NCI-H128 (cell line): ENCODE data around the gene CLDN6.

Experiments used
- DNase-seq: peaks from one replicate; lab custom pipeline; 2025; ENCODE audit not compliant: unreplicated experiment; lab: John Stamatoyannopoulos, UW

CLDN6 gene

DNA sequence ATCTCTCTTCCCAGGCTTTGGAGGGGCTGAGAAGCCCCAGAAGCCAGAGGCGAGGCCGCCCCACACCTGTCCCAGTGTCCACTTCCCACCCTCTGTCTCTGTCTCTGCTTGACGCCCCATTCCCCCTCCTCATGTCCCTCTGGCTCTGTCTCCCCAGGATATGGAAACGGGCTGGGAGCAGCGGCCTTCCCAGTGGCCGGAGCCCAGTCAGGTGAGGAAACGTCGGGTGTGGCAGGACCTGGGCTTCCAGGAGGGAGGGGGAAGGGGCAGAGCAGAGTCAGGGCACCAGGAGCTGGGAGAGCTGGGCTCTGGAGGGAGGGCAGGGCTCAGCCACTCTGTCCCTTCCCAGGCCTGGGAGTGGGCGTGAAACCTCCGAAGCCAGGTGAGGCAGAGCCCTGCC lies 27.1 kb downstream of the CLDN6 start:
- DNase-seq = no peak

DNA sequence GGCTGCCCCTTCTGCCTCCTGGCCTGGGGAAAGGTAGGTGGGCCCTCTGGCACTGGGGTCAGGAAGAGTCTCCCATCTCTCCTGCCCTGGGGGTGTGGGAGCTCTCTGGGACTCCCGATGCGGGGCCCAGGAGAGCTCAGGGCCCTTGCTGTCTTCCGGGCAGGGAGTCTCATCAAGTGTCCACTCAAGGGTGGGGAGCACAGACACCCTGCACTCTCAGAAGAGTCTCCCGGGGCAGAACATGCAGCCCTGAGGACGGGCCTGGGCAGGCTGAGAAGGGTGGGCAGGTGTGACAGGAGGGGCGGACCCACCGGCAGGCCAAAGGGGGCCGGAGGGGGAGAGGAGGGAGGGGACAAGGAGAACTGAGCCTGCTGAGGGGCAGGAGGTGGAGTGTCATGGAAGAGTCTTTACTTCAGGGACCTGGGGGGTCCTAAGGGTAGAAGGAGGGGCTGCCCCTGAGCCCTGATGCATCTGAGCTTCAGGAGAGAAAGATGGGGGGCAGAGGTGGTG lies 29.3 kb downstream of the CLDN6 start:
- DNase-seq = no peak

DNA sequence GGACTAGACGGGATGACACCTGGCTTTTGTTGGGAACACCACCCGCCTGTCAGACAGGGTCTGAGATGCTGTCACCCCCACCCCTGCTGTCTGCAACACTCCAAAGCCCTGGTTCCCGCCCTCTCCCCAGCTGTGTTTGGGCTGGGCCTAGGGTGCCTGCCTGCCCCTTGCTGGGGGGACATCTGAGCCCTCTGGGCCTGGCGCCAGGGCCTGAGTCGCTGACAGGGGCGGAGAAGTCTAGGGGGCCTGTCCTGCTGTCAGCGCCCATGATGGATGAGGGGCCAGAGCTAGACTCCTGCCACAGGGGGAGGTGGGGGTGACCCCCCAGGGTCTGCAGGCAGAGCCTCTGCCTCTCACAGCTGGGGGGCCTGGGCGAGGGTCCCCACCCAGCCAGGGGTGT lies 30.1 kb downstream of the CLDN6 start:
- DNase-seq = no peak

DNA sequence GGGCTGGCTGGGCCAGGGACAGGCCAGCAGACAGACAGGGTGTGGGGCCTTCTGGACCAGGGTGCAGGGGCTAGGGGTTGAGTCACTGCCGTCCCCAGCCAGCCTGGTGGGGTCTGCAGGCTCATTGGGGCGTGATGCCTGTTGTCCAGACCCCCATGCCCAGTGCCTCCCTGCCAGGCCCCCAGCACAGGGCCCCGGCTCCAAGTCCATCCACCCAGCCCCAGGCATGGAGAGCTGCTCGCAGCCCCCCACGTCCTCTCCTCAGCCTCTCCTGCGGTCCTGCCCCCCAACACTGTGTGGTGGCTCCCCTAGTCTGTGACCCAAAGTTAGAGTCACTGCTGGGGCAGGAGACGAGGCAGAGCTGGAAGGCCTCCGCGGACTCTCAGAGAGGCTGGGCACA lies 30.7 kb downstream of the CLDN6 start:
- no peak for DNase-seq

DNA sequence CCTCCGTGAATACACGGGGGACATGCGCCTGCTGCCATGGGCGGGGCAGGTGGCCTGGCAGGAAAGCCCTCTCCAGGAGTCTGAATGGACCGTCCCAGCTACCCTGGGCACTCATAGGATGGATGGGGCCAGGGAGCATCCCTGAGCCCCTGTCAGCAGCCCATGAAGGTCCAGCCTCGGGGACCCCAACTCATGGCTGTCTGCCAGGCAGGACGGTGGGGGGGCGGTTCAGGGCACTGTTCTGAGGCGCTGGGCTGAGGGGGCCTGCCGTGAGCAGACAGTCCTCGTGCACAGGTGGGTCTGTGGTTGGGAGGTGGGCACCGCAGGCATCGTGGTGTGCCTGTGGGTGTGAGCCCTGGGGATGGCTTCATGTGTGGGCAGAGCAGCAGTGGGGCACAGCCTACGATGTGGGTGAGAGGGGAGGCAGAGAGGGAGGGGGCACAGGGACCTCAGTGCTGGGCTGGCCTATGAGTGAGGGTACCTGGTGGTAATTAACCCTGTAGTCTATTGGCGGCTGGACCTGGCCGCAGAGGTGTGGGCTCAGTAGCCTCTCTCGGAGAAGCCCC lies 31.3 kb downstream of the CLDN6 start:
- DNase-seq = no peak

DNA sequence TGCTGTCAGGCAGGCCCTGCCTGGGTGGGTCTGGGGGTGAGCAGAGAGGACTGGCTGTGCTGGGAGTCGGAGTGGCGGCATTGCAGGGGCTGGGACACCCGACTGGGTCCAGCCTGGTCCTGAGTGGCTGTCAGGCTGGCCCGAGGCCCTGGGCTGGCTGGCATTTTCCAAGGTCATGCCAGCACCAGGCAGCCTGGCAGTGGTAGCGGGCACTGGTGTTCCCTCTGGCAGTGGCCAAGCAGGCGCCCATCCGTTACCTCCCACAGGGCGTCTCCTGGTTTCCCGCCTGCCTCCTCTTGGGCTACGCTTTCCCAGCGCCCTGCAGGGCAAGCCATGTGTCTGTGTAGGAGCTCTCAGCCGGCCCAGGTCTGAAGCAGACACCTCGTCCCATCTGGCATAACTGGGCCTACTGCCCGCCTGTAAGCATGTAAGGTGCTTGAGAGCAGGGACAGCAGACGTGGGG lies 32.1 kb downstream of the CLDN6 start:
- no peak for DNase-seq

DNA sequence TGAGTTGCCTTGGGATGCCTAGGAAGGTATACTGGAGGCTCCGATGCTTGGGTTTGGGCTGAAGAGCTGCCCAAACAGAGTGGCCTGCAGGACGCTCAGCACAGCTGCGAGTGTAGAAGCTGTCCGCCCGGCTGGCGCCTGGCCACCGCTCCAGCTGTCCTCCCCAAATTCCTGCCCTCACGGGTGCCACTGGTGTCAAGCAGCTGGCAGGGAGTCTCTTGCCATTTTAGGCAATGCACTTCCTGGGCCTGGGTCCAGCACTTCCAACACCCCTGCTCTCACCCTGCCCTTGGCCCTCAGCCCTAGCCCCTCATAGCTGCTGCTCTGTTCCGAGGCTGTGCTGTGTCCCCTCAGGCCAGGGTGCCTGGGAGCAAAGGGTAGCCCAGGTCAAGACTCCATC lies 32.5 kb downstream of the CLDN6 start:
- DNase-seq = no peak

DNA sequence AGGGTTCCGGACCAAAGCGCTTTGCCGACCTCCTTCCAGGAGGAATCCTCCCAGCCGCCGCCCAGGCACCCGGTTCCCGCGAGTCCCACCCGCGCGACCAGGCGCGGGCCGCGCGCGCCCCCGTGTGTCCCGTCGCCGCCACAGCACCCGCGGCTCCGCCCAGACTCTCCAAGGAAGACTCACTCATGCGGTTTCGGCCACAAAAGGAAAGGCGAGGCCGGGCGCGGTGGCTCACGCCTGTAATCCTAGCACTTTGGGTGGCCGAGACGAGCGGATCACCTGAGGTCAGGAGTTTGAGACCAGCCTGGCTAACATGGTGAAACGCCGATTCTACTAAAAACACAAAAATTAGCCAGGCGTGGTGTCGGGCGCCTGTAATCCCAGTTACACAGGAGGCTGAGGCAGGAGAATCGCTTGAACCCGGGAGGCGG lies 34.3 kb downstream of the CLDN6 start:
- peak; percentile 51 for DNase-seq

DNA sequence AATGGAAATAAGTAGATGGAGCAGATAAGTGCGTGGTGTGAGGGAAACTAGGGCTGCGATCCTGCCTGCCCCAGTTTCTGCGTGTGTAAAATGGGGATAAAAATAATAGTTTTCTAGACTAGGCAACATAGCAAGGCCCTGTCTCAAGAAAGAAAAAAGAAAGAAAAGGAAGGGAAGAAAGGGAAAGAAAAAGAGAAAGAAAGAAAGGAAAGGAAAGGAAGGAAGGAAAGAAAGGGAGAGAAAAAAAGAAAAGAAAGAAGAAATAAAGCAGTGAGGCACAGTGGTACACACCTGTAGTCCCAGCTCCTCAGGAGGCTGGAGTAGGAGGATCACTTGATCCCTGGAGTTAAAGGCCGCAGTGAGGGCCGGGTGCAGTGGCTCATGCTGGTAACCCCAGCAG lies 35.6 kb downstream of the CLDN6 start:
- no peak for DNase-seq

DNA sequence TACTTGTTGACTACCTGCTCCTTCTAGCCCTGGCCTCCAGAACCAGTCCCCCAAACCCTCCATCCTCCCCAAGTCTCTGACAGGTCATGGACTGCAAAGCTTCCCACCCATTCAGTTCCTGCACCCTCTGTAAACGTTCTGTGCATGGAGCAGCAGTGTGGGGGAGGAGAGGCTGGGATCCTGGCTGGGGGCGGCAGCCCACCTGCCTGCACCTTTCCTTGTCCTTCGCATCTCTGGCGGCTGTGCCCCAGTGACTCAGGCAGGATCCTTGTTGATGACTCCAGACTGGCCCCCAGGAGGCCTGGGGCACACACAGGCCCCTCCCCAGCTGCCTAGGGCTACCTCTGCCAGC lies 36.1 kb downstream of the CLDN6 start:
- no peak for DNase-seq

DNA sequence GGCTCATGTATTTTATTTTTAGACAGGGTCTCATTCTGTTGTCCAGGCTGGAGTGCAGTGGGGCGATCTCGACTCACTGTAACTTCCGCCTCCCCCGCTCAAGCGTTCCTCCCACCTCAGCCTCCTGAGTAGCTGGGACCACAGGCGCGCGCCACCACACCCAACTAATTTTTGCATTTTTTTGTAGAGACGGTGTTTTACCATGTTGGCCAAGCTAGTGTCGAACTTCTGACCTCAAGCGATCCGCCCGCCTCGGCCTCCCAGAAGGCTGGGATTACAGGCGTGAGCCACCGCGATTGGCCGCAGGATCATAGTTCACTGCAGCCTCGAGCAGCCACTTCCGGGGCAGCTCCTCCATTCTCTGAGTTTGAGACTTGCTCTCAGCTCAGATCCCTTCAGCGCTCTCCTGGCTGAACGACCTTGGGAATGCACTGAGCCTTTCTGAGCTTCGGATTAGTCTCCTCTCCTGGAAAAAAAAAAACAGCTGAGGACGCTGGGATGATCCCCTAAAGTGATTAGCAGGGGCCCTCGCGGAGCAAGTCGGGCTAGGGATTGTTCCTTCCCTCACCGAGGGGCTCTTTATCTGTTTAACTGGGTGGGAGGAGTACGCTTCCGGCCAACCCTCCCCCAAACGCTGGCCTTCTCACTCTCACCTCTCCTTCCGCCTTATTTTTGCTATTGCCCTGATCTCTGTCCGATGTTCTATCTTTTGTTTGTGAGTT lies 36.6 kb downstream of the CLDN6 start:
- no peak for DNase-seq

DNA sequence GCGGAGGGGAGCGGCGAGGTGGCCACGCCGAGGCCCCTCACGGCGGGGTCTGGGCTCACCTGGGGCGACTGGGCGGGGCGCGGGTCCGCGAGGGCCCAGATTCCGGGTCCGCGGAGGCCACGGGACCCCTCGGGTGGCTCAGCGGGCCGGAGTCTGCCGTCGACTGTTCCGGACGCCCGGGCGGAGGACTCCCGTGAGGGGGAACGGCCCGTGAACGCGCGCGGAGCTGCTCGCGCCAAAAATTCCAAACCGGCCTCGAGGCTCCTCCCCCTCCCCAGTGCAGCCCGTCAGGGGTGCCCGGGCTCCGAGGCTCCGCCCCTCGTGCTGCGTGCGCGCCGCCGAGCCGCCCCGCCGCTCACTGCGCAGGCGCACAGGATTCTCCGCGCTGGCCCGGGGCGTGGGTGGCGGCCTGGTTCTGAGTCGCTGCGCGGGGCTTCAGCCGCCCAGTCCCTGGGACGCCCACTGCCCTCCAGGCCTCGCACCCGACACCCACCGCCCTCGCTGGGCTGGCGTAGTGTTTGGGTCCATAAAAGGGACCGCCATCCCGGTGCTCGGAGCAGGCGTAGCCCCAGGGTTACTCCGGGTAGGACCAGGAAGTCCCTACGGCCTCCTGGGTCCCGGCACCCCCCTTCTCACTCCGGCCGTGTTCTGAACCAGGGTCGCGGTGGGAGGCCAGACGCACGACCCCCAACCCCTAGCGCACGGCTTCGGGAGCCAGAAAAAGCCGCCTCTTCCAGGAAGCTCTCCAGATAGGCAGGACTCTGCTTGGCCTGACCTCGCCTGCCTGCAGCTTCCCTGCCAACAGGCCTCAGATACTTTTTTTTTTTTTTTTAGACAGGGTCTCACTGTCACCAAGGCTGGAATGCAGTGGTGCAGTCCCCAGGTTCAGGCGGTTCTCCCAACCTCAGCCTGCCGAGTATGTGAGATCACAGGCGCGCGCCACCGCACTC lies 37.5 kb downstream of the CLDN6 start, which contains the start of gene PKMYT1:
Gene PKMYT1, minus strand, starts transcription at position 220 of the 950 bp plus-strand sequence. CDS start 789 bp downstream, outside the sequence.
- peak; percentile 46 for DNase-seq

DNA sequence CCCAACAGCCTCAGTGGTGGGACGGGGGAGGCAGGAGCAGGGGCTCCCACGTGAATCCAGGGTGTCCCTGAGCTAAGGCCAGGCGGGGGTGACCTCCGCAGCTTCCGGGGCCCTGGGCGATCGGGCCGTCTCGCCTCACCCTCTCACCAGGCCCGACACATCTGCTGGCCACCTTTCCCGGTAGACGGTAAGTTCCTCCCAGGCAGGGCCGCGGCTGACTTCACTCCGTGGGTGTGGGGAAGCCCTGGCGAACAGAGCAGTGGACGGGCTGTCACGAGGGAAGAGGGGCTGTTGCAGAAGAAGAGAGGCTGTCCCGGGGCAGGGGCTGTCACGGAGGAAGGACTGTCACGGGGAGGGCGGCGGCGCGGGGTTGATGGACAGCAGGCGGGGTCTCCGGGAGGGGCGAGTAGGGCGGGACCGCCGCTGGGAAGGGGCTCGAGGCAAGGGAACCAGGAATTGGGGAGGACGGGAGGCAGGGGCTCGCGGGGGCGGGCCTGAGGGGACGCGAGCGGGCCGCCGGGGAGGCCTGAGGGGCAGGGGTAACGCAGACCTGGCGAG lies 38.2 kb downstream of the CLDN6 start:
- DNase-seq = no peak

DNA sequence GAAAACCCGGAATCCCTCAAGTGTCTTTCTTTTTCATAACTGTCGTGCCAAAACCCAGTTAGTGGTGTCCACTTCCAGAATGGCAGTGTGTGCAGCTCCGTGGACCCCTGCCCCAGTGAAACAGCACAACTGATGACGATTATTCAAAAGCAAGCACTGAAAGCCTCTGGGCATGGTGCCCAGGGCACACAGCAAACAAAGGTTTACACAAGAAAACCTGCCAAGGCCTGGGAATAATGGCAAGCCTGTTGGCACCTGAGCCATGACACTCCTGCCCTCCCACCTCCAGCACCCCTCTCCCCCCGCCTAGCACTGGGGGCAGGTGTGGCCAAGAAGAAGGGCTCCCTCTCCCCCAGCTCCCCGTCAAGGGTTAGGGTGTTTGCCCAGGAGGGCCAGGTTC lies 40.5 kb downstream of the CLDN6 start:
- peak; percentile 28 for DNase-seq

DNA sequence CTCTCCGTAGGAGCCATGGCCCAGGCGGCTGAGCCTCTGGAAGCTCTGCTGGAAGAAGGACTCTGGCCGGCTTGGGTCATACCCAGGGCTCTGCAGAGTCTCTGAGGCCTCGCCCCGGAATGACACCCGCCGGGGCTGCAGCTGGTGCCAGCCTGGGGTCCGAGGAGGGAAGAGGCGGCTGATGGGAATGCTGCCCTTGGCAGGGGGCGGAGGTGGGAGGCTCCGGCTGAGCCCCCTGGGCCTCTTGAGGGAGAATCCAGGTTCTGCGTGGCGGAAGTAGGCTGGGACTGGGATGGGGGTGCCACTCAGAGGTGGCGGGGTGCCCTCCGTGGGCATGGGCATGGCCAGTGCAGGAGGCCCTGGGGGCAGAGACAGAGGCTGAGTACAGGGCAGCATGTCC lies 41.3 kb downstream of the CLDN6 start:
- DNase-seq = no peak

DNA sequence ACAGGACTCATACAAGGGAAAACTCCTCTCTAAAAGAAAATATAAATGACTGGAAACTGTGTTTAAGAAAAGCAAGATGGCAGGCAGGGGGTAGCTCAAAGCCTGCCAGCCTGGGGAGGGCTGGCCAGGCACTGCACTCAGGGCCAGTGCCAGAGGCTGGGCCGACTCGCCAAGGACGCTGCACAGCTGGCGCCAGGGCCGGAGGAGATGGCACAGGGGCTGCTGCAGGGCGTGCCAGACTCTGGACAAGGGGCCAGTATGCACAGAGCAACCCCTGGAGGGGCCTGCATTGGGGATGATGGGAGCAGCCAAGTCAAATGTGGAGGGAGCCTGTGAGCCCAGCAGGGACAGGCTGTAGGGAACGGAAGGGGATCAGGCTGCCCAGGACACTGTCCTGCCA lies 41.8 kb downstream of the CLDN6 start:
- DNase-seq = no peak

DNA sequence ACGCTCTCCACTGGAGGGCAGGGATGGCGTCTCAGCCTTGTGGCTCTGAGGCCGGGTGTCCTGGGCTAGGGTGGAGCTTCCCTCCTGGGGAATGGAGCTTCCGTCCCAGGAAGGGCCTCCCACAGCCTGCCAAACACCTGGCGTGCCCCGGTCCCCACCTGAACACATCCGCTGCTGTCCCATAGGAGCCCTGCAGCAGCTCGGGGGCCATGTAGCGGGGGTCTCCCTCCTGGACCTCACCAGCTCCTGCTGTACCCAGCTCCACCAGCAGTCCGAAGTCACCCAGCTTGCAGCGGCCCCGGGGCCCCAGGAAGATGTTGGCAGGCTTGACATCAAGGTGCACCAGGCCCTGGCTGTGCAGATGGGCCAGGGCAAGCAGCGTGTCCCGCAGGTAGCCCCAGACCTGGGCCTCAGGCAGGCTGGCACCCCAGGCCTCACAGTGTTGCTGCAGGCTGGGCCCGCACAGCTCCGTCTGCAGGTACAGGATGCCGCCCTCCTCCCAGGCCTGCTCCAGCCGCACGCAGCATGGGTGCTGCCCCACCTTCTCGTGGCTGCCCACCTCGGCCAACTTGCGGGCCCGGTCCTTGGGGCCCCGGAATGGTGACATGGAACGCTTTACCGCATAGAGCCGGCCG lies 42.7 kb downstream of the CLDN6 start:
- no peak for DNase-seq

DNA sequence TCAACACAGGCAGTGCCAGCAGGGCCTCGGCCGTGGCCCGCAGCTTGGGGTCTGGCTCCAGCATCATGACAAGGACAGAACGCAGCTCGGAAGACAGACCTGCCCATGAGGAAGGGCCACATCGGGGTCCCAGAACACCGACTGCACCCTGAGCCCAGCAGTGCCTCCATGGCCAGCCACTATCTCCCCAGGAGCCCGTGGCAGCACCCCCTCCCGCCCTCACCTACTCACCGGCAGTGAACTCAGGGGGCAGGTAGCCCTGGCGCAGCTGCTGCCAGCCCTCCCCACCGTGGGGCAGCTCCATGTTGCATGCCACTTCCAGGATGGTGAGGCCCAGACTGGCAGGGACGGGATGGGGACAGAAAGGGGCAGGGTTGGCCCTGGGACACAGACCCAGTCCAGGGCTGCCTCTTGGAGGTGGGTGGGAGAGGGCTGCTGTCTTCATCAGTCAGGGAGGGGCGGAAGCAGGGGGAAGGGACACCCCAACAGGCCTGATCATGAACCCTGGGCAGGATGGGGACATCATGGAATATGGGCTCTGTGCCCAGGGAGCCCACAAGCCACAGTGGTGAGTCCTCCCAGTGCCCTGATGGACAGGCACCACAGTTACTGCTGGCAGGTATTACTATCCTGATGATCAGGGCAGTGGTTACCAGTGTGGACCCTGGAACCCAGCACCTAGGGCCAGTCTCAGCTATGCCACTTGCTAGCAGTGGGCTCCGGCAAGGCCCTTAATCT lies 43.5 kb downstream of the CLDN6 start:
- no peak for DNase-seq

DNA sequence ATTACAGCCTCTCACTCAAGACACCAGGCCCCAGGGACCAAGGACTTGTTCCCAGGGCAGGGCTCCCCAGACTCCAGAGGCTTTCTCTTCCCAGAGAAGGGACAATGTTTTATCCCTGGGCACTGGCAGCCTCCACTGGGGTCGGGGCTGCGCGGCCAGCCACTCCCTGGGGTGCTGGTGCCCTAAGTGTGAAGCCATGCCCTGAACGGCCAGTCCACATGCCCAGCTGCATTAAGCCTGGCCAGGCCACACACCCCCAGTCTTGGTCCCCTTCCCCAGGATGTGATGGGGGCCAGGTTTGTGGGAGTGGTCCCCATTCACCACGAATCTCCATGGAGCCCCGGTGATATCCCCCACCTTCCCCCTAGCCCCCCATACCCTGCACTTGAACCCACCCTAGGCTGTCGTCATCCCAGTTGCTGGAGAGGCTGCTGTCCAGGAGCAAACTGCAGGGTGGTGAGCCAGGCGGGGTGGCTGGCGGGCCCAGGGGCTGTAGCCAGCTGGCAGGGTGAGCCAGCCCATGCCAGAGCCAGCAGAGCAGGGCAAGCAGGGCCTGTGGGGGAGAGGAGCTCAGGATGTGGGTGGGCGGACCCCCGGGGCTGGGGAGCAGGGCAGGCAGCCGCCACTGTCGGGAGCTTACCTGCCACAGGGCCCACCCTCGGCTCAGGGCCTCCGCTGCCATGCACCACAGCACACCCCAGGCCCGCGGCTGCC lies 44.2 kb downstream of the CLDN6 start:
- no peak for DNase-seq
